NCI-H446 (cell line): ENCODE measurements around the gene SYT9.

ENCODE experiments used
- DNase-seq, 2 experiments: peaks; one replicate each; lab custom pipeline; 2025; lab: John Stamatoyannopoulos, UW

The SYT9 gene

GRCh38 chr11:7251836-7252682 lies at the start of gene SYT9:
Gene SYT9 (plus strand): TSS chr11:7251904. CDS start chr11:7252187, 283 bp downstream.
- DNase-seq: no peak

DNA sequence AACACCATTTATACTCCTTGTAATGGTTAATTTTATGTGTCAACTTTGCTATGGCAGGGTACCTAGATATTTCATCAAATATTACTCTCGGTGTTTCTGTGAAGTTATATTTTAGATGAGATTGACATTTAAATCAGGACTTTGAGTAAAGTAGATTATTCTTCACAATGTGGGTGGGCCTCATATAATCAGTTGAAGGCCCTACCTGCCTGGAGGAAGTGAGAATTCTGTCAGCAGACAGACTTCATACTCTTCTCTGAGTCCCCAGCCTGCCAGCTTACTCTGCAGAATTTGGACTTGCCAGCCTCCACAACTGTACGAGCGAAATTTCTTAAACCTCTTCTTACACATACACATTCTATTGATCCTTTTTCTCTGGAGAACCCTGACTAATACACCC lies 49.3 kb upstream of the SYT9 start:
- DNase-seq: no peak

- DNase-seq: no peak
These were observed 46.9 kb upstream of the SYT9 start for GRCh38 chr11:7204778-7205177.

DNA sequence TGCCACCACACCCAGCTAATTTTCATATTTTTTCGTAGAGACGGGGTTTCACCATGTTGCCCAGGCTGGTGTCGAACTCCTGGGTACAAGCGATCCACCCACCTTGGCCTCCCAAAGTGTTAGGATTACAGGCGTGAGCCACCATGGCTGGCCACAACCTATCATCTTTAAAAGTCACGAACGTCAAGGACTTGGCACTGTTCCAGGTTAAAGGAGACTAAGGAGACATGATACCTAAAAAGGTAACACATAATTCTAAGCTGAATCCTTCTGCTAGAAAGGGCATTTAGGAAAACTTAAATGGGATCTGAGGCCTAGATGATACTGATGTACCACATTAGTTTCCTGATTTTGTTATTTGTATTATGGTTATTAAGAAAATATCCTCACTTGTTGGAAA lies 43.3 kb upstream of the SYT9 start:
- DNase-seq: no peak

GRCh38 chr11:7219491-7219890 lies 32.2 kb upstream of the SYT9 start:
- no peak for DNase-seq

DNA sequence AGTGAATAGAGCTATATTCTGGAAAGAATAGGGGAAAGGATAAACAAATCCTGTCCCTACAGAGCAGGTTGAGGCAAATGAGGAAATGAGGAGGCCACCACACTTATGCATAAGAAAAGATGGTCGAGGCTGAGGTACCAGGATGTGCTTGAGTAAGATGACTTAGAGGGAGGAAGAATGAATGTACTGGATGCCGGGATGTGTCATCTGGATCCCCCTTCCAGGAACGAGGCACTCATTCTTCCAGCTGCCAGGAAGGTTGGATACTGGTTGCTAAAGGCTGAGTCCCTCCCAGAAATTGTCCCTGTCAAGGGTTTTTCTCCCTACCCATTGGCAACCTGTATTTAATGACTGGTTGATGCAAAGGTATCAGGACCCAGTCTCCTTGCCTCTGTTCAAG lies 31.1 kb upstream of the SYT9 start:
- DNase-seq: no peak

GRCh38 chr11:7222619-7223018 lies 29.1 kb upstream of the SYT9 start:
- DNase-seq: no peak

DNA sequence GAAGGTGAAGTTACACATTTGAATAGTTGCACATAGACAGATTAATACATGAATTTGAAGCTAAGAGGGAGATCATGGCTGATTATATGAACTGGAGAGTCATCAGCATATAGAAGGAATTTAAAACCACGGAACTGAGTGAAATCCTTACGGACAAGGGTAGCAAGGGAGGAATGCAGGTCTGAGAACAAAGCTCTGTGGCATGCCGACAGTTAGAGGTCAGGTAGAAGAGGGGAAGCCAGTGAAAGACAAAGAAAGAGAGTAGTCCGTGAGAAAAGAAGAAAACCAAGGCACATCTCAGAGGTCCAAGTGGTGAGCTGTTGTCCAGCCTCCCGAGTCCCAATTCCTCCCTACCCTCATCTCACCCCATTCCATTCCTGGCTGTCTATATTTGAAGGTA lies 11.8 kb upstream of the SYT9 start:
- DNase-seq: no peak

DNA sequence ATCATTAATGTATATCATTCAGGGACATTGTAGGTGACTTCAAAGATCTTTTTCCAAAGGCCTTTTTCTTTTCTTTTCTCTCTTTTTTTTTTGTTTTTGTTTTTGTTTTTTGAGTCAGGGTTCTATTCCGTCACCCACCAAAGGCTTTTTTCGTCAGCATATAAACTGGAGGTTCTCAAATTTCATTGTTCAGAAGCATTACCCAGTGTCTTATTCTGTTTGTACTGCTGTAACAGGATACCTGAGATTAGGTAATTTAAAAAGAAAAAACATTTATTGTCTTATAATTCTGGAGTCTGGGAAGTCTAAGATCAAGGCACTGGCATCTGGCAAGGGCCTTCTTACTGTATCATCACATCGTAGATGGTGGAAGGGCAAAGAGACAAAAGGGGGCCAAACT lies 6.4 kb upstream of the SYT9 start:
- DNase-seq: no peak

GRCh38 chr11:7246179-7246578 lies 5.5 kb upstream of the SYT9 start:
- no peak for DNase-seq

DNA sequence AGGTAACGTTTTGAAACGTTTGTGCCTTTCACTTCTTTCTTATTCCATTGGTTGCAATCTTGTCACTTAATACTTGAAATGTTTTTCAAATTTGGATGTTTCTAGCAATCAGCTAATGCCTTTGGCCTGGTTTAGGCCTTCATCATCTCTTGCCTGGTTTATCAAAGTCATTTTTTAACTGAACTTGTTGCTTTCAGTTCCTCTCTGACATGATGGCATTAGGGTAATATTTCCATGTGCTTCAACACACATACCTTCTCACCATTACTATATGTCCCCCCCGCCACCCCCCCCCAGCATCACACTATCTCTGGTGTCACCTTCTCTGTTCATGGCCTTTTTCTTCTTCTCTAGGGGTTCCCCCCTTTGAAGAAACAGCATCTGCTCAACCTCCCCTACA lies 1.5 kb upstream of the SYT9 start:
- no peak for DNase-seq

GRCh38 chr11:7251487-7251835 lies 243 bp upstream of the SYT9 start:
- DNase-seq: no peak

- no peak for DNase-seq
These were observed 1.0 kb downstream of the SYT9 start for GRCh38 chr11:7252683-7253213.

DNA sequence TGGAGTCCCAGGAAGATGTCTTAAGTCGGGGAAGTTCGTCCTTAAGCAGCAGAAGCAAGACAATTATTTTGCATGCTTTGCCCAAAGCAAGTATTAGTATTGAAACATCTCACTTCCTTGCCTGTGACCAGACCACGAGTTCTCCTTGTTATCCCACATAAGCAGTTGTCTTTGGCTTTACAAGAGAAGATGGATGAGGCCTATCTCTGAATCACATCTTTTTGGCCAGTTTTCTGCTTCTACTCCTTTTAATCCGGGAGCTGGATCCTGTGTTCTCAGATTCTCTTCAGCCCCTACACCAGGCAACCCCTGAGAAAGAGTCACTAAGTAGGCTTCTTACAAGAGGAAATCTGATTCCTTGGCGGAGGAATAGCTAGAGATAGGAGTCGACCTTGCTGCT lies 2.1 kb downstream of the SYT9 start:
- DNase-seq: no peak

DNA sequence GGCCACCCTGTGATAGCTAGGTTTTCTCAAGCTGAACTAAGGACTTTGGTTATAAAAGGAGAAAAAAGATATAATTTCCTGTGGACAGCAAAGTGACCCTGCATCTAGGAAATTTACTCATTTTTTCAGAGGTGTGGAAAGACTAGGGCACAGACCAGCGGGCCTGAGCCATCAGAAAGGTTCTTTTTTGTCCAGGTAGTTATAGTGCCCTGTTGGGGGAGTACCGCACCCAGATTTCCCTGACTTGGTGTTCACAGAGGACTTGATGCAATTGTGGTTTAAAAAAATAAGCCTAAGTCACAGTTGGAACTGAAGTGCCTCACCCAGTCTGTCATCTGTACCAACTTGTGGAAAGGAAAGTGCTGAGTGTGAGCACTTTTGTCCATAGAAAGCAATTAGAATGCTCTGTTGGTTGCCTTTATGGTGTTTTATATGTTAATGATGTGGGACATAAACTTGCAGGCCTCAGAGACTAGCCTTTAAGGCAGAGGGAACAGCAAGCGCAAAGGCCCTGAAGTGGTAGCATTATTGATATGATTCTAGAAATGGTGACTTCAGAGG lies 3.1 kb downstream of the SYT9 start:
- no peak for DNase-seq

DNA sequence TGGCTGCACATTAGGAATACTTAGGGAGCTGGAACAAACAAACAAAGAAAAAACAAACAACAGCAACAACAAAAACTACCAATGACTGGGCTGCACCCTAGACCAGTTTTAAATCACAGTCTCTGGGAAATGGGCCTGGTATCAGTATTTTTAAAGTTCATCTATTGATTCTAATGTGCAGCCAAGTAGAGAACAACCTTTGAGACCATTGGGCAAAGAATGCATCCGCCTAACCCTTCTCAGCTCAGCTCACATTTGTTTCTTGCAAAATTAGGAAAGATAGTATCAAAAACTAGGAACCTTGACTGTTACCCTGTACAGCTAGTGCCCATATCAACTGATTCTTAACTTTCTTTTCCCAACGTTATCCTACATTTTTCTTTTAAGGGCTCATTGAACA lies 5.2 kb downstream of the SYT9 start:
- no peak for DNase-seq

GRCh38 chr11:7257724-7258123 lies 6.0 kb downstream of the SYT9 start:
- no peak for DNase-seq

- no peak for DNase-seq
These were observed 9.9 kb downstream of the SYT9 start for GRCh38 chr11:7261578-7261977.

- no peak for DNase-seq
These were observed 11.0 kb downstream of the SYT9 start for GRCh38 chr11:7262672-7263071.

GRCh38 chr11:7263842-7264241 lies 12.1 kb downstream of the SYT9 start:
- no peak for DNase-seq

- no peak for DNase-seq
These were observed 17.1 kb downstream of the SYT9 start for GRCh38 chr11:7268758-7269157.

DNA sequence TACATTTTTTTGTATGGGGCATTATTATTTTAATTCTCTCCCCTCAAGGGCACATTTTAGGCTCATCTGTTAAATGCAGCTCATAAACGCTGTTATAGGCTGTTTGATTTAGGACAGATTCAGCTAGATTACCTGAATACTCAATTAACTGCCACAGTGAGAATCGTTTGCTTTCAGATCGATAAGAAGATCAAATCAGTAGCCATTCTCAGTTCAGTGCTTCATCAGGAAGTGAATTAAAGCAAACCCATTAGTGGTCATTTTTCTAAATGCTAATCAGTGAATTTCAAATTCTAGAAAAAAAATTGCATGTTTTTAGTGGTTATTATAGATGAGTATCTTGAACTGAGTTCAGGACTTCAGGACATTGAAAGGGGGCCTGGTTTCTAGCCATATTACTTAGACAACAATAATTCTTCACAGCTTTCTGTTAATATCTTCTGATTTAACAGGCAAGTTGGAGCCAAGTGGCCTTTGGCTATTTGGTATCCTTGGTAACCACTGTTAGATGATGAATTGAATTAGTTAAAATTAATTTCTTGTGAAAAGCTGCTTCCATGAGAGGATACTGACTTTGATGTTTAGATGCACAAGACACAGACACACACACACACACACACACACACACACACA lies 18.6 kb downstream of the SYT9 start:
- no peak for DNase-seq

DNA sequence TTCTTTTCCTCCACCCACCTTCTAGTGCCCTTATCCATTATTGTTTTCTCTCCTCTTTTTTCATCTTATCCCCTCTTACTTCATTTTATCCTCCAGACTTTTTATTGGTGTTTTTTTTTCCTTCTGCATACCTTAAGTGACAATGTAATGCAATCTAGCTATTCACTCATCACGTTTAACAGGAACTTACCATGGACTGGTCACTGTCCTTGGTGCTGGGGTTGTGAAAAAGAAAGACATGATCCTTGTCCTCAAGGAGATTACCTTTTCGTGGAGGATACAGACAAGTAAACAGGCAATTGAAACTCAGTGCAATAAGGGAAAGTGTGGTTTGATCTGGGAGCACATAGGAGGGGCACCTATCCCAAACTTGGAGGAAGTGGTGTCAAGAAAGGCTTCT lies 20.7 kb downstream of the SYT9 start:
- no peak for DNase-seq
